ENCODE measurements around the gene MLXIPL.
"Not testable (repeated sequence)": the region's sequence is repeated elsewhere in the genome, so short reads cannot be mapped to it uniquely, and the experiment has no call there.

The MLXIPL gene

DNA sequence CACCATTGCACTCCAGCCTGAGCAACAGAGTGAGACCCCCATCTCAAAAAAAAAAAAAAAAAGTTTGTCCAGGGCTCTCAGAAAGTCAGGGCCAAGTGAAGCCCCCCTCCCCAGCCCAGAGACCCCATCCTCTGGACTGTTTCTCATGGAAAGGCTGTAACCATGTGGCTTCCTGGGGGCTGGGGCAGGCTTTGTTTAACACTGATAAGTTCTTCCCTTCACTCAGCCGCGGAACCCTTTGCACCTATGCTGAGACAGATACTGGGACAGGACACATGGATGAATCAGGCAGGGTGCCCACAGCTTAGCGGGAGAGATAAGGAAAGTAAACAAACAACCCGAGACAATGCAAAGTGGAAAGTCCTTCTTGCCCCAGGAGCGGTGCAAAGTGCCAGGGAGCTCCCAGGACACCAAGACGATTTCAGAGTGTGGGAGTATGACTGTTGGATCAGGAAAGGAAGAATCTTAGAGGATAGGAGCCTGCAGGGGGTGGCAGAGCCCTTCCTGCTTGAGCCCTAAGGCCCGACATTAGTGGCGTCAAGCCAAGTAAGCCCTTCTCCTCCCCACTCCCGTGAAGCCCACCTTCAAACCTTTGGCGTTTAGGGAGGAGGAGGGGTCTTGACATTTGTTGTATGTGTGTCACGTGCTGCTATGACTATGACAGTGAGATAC lies 11.6 kb downstream of the MLXIPL start:
- DNase-seq: no peak

DNA sequence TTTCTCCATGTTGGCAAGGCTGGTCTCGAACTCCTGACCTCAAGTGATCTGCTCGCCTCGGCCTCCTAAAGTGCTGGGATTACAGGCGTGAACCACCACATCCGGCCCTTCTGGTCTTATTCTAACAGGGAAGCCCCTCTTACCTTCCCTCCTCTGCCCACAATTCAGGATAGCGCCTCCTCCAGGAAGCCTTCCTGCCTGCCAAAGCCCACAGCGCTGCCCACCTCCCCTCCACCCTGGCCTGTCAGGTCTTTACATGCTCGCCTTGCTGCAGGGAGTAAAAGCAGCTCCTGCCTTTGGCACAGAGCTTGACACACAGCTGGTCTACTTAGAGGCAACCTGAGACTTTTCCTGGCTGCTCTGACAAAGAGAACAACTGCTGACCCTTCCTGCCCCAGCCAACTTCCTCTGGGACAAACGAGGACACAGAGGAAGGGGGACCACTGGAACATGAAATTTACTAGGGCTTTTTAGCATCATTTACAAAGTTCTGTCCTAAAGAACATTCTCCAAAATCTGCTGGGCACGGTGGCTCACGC lies 13.2 kb downstream of the MLXIPL start:
- no peak for DNase-seq

DNA sequence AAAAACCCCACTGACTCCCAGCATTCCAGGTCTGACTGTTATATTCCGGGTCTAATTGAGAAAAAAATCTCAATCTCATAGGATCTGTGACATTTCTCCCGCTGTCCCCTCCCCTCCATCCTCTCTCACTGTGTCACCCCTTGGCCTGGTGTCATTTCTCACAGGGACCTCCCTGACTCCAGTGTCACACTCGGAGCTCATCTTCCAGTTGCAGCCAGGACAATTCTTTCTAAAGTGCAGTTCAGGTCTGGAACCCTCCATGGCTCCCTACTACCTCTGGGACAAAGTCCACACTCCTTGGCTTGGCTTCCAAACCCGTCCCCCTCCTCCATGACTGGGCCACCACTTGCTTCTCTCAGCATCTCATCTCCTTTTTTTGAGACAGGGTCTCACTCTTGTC lies 14.2 kb downstream of the MLXIPL start:
- no peak for DNase-seq

DNA sequence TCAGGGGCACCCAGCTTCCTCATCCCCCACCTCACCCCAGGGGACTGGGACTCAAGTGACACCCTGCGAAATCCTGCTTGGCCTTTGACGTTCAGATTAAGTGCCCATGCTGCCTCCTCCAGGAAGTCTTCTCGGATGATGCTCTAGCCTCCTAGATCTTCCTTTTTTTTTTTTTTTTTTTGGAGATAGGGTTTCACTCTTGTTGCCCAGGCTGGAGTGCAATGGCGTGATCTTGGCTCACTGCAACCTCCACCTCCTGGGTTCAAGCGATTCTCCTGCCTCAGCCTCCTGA lies 16.7 kb downstream of the MLXIPL start:
- not testable (repeated sequence) for DNase-seq

DNA sequence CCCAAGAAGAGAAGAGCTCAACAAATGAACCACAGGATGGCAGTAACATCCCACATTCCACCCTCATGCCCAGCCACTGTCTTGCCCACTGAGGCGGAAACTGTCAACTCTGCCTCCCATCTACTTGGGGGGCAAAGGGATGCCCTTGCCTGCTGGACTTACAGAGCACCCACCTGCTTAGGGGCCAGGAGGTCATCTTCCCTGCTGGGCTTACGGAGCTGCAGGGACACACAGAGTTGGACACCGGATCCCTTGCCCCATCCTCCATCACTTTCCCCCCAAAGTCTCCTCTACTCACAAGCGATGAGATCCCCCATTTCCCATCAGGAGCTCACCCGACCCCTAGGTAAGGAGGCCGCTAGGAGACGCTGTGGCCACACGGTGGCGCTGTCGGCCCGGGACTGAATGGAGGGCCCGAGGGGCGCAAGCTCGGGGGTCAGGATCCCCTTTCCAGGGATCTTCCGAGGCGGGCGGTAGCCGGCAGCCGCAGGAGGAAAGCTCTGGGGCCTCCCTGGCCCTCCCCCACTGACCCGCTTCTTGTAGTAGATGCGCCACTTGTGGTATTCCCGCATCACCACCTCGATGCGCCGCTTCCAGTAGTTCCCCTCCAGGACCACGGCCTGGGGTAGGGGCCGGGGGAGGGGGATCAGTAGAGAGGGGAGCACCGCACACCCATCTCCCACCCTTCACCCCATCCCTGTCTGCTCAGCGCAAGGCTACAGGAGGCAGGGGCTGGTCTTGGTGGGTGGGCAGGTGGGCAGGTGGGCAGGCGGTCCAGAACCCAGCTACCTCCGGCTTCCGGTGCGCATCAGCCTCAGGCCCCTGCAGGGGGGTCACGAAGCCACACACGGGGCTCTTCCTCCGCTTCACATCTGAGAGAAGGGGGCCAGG lies 17.3 kb downstream of the MLXIPL start:
- DNase-seq: peak; percentile 75

GRCh38 chr7:73605601-73606220 lies 18.6 kb downstream of the MLXIPL start:
- DNase-seq: no peak

- DNase-seq: no peak
These were observed 21.3 kb downstream of the MLXIPL start for GRCh38 chr7:73602721-73603651.

DNA sequence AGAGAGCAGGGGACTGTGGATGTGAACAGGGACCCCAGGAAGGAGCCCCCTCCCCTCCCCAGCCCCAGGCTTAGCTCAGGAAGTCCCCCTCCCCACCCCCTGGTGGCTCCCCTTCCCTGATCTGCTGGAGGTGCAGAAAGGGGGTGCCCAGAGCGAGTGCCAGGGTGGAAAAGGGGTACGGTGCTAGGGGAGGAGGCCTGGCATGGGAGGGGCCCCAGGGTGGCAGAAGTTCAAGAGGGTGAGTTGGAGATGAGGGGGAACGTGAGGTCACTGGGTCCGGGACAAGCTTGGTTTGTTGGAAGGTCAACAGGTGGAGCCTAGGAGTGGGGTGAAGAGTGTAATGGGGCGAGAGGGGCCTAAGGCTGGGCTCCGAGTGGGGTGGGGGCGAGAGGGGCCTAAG lies 24.4 kb downstream of the MLXIPL start:
- DNase-seq: no peak

DNA sequence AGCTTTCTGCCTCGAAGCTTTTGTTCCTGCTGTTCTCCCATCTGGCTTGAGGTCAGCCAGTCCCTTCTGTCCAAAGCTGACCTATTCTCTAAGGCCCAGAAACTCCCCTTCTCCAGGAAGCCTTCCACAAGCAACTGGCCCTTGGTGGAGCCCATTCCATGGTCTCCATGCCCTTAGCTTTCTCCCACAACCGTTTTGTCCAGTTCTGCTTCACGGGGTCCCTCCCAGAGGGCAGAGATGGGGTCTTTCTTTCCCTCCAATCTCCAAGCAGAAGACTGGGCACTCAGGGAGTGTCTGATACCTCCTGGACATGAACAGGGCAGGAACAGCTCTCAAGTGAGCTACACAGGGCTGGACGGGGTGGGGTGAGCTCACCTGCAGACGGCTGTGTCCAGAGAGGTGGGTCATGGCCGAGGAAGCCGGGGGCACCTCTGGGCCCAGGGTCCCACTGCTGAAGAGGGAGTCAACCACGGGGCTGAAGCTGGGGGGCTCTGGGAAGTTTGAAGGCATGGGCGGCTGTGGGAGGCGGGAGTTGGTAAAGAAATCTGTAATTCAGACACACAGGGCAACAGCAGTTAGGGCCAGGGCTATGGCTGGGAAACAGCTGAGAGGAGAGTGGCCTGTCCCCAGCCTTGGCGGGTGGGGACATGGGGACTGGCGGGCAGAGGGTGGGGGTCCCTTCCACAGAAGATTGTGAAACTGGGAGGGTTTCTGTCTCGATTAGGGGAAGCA lies 25.0 kb downstream of the MLXIPL start:
- no peak for DNase-seq

GRCh38 chr7:73597978-73598782 lies 26.1 kb downstream of the MLXIPL start:
- no peak for DNase-seq

DNA sequence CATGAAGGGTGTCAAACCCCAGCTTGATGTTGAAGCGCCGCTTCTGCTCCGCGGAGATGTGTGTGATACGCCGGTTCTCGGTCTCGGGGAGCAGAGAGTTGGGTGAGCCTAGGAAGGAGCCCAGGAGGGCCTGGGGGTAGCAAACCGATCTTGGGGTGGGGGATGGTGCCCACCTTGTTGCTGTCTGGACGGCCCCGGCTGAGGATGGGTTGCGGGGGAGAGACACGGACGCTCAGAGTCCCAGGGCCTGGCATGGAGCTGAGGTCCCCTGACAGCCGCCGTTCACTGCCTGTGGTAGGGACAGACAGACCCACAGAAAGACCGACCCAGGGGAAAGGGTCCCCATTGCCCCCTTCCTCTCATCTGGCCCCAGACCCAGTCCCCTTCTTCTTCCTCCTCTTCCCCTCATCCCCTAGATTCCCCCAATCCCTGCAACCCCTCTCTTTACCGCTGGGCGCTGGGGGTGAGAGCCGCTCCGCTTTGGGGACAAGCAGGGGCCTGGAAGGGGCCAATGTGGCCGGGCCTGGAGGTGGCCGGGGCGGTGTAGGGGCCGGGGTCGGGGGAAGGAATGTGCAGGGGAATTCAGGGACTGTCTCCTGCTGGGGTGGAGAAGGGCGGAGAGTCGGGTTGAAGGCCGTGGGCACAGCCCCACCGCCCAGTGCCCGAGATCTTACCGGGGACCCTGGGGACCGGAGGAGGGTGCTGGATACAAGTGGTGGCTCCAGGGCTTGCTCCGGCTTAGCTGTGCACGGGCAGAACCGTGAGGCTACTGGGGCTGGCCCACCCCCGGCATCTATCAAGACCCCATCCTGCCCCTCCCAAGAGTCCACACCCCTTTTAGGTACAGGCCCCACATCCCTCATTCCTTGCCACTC lies 27.9 kb downstream of the MLXIPL start:
- DNase-seq: no peak

DNA sequence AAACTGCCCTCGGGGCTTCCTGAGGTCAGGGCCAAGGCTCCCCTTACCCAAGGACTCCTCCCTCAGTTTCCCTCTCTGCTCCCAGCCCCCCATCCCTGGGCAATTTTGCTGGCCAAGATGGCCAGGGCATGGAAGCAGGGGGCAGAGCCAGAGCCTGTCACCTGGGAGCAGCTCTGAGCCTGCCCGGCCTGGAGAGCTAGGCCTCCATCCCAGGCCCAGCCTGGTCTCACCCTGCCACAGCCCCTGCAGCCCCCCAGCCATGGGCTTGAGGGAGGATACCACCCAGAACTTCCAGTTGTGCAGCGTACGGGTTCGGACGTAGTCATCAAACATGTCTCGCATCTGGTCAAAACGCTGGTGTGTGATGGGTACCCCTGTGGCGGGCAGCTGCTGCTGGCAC lies 29.0 kb downstream of the MLXIPL start:
- DNase-seq: no peak

- DNase-seq: no peak
These were observed 30.9 kb downstream of the MLXIPL start for GRCh38 chr7:73593207-73594045.

GRCh38 chr7:73586911-73587310 lies 37.4 kb downstream of the MLXIPL start:
- no peak for DNase-seq

- no peak for DNase-seq
These were observed 39.1 kb downstream of the MLXIPL start for GRCh38 chr7:73585196-73585595.

DNA sequence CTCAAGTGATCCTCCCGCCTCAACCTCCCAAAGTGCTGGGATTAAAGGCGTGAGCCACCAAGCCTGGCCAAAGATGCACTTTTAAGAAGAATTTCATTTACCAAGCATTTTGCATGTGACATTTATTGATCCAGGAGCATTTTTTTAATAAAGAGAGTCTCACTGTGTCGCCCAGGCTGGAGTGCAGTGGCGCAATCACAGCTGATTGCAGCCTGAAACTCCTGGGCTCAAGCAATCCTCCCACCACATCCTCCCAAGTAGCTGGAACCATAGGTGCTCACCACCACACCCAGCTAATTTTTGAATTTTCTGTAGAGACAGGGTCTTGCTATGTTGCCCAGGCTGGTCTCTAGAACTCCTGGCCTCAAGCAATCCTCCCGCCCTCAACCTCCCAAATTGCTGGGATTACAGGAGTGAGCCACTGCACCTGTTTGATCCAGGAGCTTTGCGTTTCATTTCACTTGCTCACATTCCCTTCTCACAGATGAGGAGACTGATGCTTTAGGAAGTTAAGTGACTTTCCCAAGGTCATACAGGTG lies 41.6 kb downstream of the MLXIPL start:
- no peak for DNase-seq

GRCh38 chr7:73581006-73581405 lies 43.3 kb downstream of the MLXIPL start:
- DNase-seq: not testable (repeated sequence)

GRCh38 chr7:73578342-73579128 lies 45.8 kb downstream of the MLXIPL start, which contains the start of gene TBL2:
TSS of gene TBL2 (minus strand) at chr7:73578579. CDS start at chr7:73578549, 30 bp downstream.
- peak; percentile 99 for DNase-seq

Measured in activated CD4-positive, CD25-positive, alpha-beta regulatory T cell treated with anti-CD3 and anti-CD28 coated beads, Interleukin-2, amount 50 U/mL, for 72 hours (primary cell).